ENCODE measurements around the gene CFHR2.

CFHR2 gene

GRCh38 chr1:197003132-197003531 is 59.6 kb downstream of the CFHR2 start:
- DNase-seq, result no peak

GRCh38 chr1:197008861-197009260 is 65.3 kb downstream of the CFHR2 start:
- no peak for DNase-seq

All from NCI-H446 treated with DMSO at 0.1 percent for 48 hours (cell line).